ENCODE measurements around the gene CTDP1. TPM values are rescaled to one million over a fixed set of nuclear protein-coding genes. Genes with fewer than 3 reads are reported as not detected.

Gene CTDP1
- total RNA-seq, 1 donor from 2014 or later = 25.2 TPM

DNA sequence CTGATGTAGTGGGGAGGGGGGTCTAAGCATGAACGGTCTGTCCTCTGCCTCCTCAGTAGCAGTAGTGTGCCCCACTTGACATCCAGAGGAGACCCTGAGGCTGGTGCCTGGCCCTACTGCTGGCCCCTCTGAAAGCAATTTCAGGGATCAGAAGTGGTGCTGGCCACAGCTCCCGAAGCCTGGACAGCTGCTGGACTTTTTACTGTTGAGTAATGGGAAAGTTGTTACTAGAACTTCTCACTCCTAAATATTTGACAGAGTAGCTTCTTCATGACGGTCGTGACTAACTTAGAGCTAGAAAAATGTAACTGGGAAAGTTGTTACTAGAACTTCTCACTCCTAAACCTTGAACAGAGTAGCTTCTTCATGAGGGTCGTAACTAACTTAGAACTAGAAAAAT, 23.3 kb downstream of the CTDP1 start:
- TF ChIP-seq, protein P1, sequence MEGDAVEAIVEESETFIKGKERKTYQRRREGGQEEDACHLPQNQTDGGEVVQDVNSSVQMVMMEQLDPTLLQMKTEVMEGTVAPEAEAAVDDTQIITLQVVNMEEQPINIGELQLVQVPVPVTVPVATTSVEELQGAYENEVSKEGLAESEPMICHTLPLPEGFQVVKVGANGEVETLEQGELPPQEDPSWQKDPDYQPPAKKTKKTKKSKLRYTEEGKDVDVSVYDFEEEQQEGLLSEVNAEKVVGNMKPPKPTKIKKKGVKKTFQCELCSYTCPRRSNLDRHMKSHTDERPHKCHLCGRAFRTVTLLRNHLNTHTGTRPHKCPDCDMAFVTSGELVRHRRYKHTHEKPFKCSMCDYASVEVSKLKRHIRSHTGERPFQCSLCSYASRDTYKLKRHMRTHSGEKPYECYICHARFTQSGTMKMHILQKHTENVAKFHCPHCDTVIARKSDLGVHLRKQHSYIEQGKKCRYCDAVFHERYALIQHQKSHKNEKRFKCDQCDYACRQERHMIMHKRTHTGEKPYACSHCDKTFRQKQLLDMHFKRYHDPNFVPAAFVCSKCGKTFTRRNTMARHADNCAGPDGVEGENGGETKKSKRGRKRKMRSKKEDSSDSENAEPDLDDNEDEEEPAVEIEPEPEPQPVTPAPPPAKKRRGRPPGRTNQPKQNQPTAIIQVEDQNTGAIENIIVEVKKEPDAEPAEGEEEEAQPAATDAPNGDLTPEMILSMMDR (IDR thresholded peaks at IDR 0.05) = no peak
- Histone ChIP-seq H3K27ac (no peak overlapping the region), H3K9me3 (no peaks in the 10 kb centered on the region), H3K4me1 (no peaks in the 10 kb centered on the region), H3K4me3 (no peak overlapping the region), H3K27me3 (ENCODE audit: low read depth) (no peaks in the 10 kb centered on the region), H3K36me3 (peaks cover 91% of the 10 kb centered on the region)
- intact Hi-C loops (cut with DNase I) = no loop called here
- DNase-seq (no peak), ATAC-seq (no peak)

DNA sequence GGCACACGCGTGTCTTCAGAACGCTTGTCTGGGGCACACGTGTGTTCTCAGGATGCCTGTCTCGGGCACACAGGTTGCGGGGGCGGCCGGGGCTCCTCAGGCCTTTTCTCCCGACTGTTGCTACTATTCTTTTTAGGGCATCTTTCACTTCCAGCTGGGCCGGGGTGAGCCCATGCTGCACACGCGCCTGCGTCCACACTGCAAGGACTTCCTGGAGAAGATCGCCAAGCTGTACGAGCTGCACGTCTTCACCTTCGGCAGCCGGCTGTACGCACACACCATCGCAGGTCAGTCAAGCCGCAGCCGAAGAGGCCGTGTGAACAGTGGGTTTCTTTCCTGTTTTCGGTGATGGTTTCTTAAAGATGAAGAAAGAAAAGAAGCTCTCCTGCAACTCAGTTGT, 25.0 kb downstream of the CTDP1 start:
- DNase-seq (no peak), ATAC-seq (no peak)
- intact Hi-C loops (cut with DNase I) = no loop called here
- no peak overlapping the region for H3K27ac ChIP-seq
- no peak overlapping the region for H3K4me3 ChIP-seq
- no peaks in the 10 kb centered on the region for H3K4me1 ChIP-seq
- H3K9me3 ChIP-seq = no peaks in the 10 kb centered on the region
- H3K36me3 ChIP-seq = peaks cover 85% of the 10 kb centered on the region
- H3K27me3 ChIP-seq (ENCODE audit: low read depth) = no peaks in the 10 kb centered on the region
- TF ChIP-seq, protein P1 (IDR thresholded peaks at IDR 0.05) = no peak

DNA sequence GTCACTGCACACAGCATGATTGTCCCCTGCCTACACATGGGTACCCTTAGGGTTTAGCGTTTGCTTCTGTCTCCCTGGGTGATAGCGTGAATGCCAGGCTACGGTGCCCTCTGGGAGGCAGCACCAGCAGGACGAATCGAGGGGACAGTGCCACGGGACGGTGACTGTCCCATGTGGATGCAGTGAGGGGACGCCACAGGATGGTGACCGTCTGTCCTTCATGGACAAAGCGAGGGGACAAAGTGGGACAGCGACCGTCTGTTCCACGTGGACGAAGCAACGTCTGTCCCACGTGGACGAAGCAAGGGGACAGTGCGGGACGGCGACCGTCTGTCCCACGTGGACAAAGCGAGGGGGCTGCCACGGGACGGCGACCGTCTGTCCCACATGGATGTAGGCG, 25.7 kb downstream of the CTDP1 start:
- no peaks in the 10 kb centered on the region for H3K4me1 ChIP-seq
- no peak for ATAC-seq
- DNase-seq = peak; percentile 39
- intact Hi-C loops (cut with DNase I) = no loop called here
- H3K4me3 ChIP-seq = no peak overlapping the region
- no peaks in the 10 kb centered on the region for H3K27me3 ChIP-seq (ENCODE audit: low read depth)
- H3K27ac ChIP-seq = no peak overlapping the region
- no peaks in the 10 kb centered on the region for H3K9me3 ChIP-seq
- H3K36me3 ChIP-seq = peaks cover 85% of the 10 kb centered on the region
- TF ChIP-seq, protein P1 (IDR thresholded peaks at IDR 0.05) = no peak

DNA sequence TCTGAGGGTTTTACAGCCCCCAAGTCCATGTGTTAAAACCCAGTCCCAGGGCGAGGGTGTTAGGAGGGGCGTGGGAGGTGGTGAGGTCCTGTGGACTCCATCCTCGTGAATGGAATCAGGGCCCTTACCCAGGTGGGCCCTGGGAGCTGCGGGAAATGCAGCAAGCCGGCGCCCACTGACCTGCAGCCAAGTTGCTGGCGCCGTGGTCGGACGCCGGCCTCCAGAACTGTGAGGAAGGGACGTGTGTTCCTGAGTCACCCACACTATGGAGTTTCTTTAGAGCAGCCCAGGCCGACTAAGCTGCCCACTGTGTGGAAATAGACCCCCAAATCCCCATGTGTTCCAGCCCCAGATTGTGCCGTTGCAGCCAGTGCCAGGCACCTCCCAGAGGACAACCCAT, 26.4 kb downstream of the CTDP1 start:
- no peak for DNase-seq
- intact Hi-C loops (cut with DNase I) = no loop called here

DNA sequence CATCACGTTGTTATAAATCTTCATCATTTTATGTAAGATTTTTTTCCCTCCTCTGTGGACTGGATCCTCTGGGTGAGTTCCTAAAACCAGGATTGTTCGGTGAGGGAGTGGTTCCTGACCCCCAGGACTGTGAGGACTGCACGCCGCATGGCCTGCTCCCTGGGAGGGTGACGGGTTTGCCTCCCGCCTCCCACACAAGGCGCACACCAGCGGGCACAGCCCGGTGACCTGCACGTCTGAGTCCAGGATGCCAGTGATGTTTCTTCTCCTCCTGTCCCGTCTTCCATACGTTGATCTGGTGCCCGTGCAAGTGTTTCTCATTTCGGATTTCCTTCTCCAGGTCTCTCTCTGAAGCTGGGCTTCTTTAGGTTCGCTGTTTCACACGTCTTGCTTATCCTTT, 27.1 kb downstream of the CTDP1 start:
- TF ChIP-seq, protein P1 (IDR thresholded peaks at IDR 0.05) = no peak
- ATAC-seq (no peak), DNase-seq (no peak)
- no peak overlapping the region for H3K27ac ChIP-seq
- H3K36me3 ChIP-seq = peaks cover 85% of the 10 kb centered on the region
- H3K9me3 ChIP-seq = no peaks in the 10 kb centered on the region
- no peaks in the 10 kb centered on the region for H3K4me1 ChIP-seq
- H3K27me3 ChIP-seq (ENCODE audit: low read depth) = no peaks in the 10 kb centered on the region
- intact Hi-C loops (cut with DNase I) = no loop called here
- no peak overlapping the region for H3K4me3 ChIP-seq

More for the DNA sequence above, 26.4 kb downstream of the CTDP1 start:
- peaks cover 85% of the 10 kb centered on the region for H3K36me3 ChIP-seq
- H3K9me3 ChIP-seq = no peaks in the 10 kb centered on the region
- no peaks in the 10 kb centered on the region for H3K4me1 ChIP-seq
- no peak for ATAC-seq
- no peak overlapping the region for H3K27ac ChIP-seq
- H3K4me3 ChIP-seq = no peak overlapping the region
- TF ChIP-seq, protein P1 (IDR thresholded peaks at IDR 0.05) = no peak
- no peaks in the 10 kb centered on the region for H3K27me3 ChIP-seq (ENCODE audit: low read depth)

DNA sequence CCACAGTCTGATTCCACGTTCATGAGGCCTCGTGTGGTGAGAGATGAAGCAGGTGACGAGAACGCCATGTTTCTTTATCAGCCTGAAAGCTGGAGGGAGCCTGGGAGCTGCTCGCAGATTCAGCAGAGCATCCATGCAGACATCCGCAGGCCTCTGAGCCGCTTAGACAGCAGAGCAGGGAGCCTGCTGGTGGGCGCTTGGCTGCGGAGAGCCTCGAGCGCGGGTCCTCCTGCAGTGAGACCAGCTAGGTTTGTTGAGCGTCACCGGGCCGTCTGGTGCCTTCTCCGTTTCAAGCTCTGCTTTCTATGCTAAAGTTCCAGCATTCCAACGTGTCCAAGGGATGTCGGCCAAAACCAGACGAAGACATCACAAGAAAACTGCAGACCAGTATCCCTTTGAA, 27.6 kb downstream of the CTDP1 start:
- ATAC-seq (no peak), DNase-seq (no peak)
- Histone ChIP-seq H3K36me3 (peaks cover 85% of the 10 kb centered on the region), H3K27ac (no peak overlapping the region), H3K4me1 (no peaks in the 10 kb centered on the region), H3K27me3 (ENCODE audit: low read depth) (no peaks in the 10 kb centered on the region), H3K4me3 (no peak overlapping the region), H3K9me3 (no peaks in the 10 kb centered on the region)
- TF ChIP-seq, protein P1 (IDR thresholded peaks at IDR 0.05) = no peak
- intact Hi-C loops (cut with DNase I) = no loop called here
